Effector memory CD4-positive, alpha-beta T cell (primary cell): ENCODE results near the gene SMTNL1.

Experiments
- DNase-seq, 3 donors: peaks; one replicate each; pipeline ENCODE4 v3.0.0-alpha.2; 2020
- H3K27ac ChIP-seq: 2 replicates; pipeline ENCODE4 v1.7.0; 2013; ENCODE audit warnings: mild to moderate bottlenecking, low read length, moderate library complexity; ENCODE audit not compliant: insufficient read depth, poor library complexity, severe bottlenecking
- H3K27me3 ChIP-seq: replicated peaks from 2 replicates; pipeline ENCODE4 v1.7.0; 2013; ENCODE audit warnings: mild to moderate bottlenecking, low read length; ENCODE audit not compliant: insufficient read depth, control insufficient read depth, poor library complexity, severe bottlenecking
- H3K36me3 ChIP-seq: 2 replicates; pipeline ENCODE4 v1.7.0; 2013; ENCODE audit warnings: mild to moderate bottlenecking, low read length, moderate library complexity; ENCODE audit not compliant: control insufficient read depth, insufficient read depth
- H3K4me1 ChIP-seq: 2 replicates; pipeline ENCODE4 v1.7.0; 2013; ENCODE audit warnings: low read length, mild to moderate bottlenecking; ENCODE audit not compliant: control insufficient read depth, insufficient read depth, poor library complexity, severe bottlenecking
- H3K4me3 ChIP-seq: 2 replicates; pipeline ENCODE4 v1.7.0; 2013; ENCODE audit warnings: low read length, low read depth, mild to moderate bottlenecking; ENCODE audit not compliant: insufficient read depth, poor library complexity, severe bottlenecking
- H3K9me3 ChIP-seq: 2 replicates; pipeline ENCODE4 v1.7.0; 2013; ENCODE audit warnings: mild to moderate bottlenecking, low read length, moderate library complexity; ENCODE audit not compliant: control insufficient read depth

SMTNL1 gene

GRCh38 chr11:57511741-57512430, 25.5 kb upstream of the SMTNL1 start:
- DNase-seq: no peak
- Histone ChIP-seq H3K27ac (no peak overlapping the region), H3K9me3 (no peaks in the 10 kb centered on the region), H3K27me3 (no peaks in the 10 kb centered on the region), H3K4me3 (no peak overlapping the region), H3K36me3 (no peaks in the 10 kb centered on the region), H3K4me1 (peaks cover 7% of the 10 kb centered on the region)

GRCh38 chr11:57512646-57513451, 24.5 kb upstream of the SMTNL1 start:
- no peak for DNase-seq
- H3K4me1 ChIP-seq: peaks cover 7% of the 10 kb centered on the region
- H3K27ac ChIP-seq: no peak overlapping the region
- no peak overlapping the region for H3K4me3 ChIP-seq
- H3K9me3 ChIP-seq: no peaks in the 10 kb centered on the region
- no peaks in the 10 kb centered on the region for H3K36me3 ChIP-seq
- H3K27me3 ChIP-seq: no peaks in the 10 kb centered on the region

- no peak overlapping the region for H3K4me3 ChIP-seq
- no peaks in the 10 kb centered on the region for H3K36me3 ChIP-seq
- H3K4me1 ChIP-seq: peaks cover 7% of the 10 kb centered on the region
- no peaks in the 10 kb centered on the region for H3K9me3 ChIP-seq
- DNase-seq: no peak
- H3K27ac ChIP-seq: no peak overlapping the region
- H3K27me3 ChIP-seq: no peaks in the 10 kb centered on the region
These were observed 24.0 kb upstream of the SMTNL1 start for GRCh38 chr11:57513452-57513795.

GRCh38 chr11:57513911-57514537, 23.4 kb upstream of the SMTNL1 start:
- Histone ChIP-seq H3K4me1 (peaks cover 7% of the 10 kb centered on the region), H3K27ac (no peak overlapping the region), H3K27me3 (no peaks in the 10 kb centered on the region), H3K4me3 (peak overlapping the region; percentile 97), H3K36me3 (no peaks in the 10 kb centered on the region), H3K9me3 (no peaks in the 10 kb centered on the region)
- DNase-seq: no peak

- H3K4me3 ChIP-seq: peak overlapping the region; percentile 97
- peak in 1 of 3 donors; percentile 13 for DNase-seq
- peaks cover 7% of the 10 kb centered on the region for H3K4me1 ChIP-seq
- H3K27me3 ChIP-seq: no peaks in the 10 kb centered on the region
- no peaks in the 10 kb centered on the region for H3K36me3 ChIP-seq
- peak overlapping the region; percentile 37 for H3K27ac ChIP-seq
- no peaks in the 10 kb centered on the region for H3K9me3 ChIP-seq
These were observed 22.7 kb upstream of the SMTNL1 start for GRCh38 chr11:57514538-57515331.

- no peaks in the 10 kb centered on the region for H3K27me3 ChIP-seq
- peak within 1 kb of the TSS; percentile 97 for H3K4me3 ChIP-seq
- H3K9me3 ChIP-seq: no peaks in the 10 kb centered on the region
- peak within 1 kb of the TSS; percentile 37 for H3K27ac ChIP-seq
- no peak for DNase-seq
- no peaks in the 10 kb centered on the region for H3K36me3 ChIP-seq
- H3K4me1 ChIP-seq: peaks cover 7% of the 10 kb centered on the region
These were observed 21.9 kb upstream of the SMTNL1 start, which contains the start of gene SLC43A1 for GRCh38 chr11:57515332-57516060. SLC43A1 (minus strand) TSS chr11:57515702; CDS start chr11:57514111, 1,591 bp downstream.

GRCh38 chr11:57516061-57516443, 21.3 kb upstream of the SMTNL1 start:
- peaks cover 7% of the 10 kb centered on the region for H3K4me1 ChIP-seq
- DNase-seq: no peak
- H3K9me3 ChIP-seq: no peaks in the 10 kb centered on the region
- H3K4me3 ChIP-seq: peak overlapping the region; percentile 97
- H3K27me3 ChIP-seq: no peaks in the 10 kb centered on the region
- no peaks in the 10 kb centered on the region for H3K36me3 ChIP-seq
- H3K27ac ChIP-seq: no peak overlapping the region

GRCh38 chr11:57521116-57521515, 16.3 kb upstream of the SMTNL1 start:
- H3K27me3 ChIP-seq: no peaks in the 10 kb centered on the region

GRCh38 chr11:57523419-57523818, 14.0 kb upstream of the SMTNL1 start:
- Histone ChIP-seq H3K27me3 (no peaks in the 10 kb centered on the region), H3K9me3 (no peaks in the 10 kb centered on the region), H3K27ac (no peak overlapping the region), H3K4me1 (no peaks in the 10 kb centered on the region), H3K4me3 (no peak overlapping the region), H3K36me3 (no peaks in the 10 kb centered on the region)
- DNase-seq: no peak

More at GRCh38 chr11:57521116-57521515, 16.3 kb upstream of the SMTNL1 start:
- H3K4me1 ChIP-seq: no peaks in the 10 kb centered on the region
- no peak for DNase-seq
- H3K27ac ChIP-seq: no peak overlapping the region
- no peak overlapping the region for H3K4me3 ChIP-seq
- no peaks in the 10 kb centered on the region for H3K9me3 ChIP-seq
- H3K36me3 ChIP-seq: no peaks in the 10 kb centered on the region
